Peyer's patch (tissue), 4 donors: ENCODE data around the gene SP6.

Source experiments
- POLR2A ChIP-seq, 2 donors: fragments of 450-650 bp; IDR thresholded peaks; one replicate each; pipeline ENCODE4 v1.5.1; 2017; ENCODE audit warnings: antibody characterized with exemption in 2 of 2, mild to moderate bottlenecking in 2 of 2, moderate library complexity in 2 of 2
- TF ChIP-seq, protein P1 (sequence below), 6 experiments: fragments of 450-650 bp in 4 of 6; fragments of 200-600 bp in 2 of 6; sonication (generic) in 1 of 6; IDR thresholded peaks; one replicate each; pipeline ENCODE4 v1.5.1; 2017 to 2019; ENCODE audit warnings: antibody characterized with exemption in 6 of 6, mild to moderate bottlenecking in 3 of 6, moderate library complexity in 1 of 6

GRCh38 chr17:47867813-47868533 lies 17.0 kb upstream of the SP6 start:
- TF ChIP-seq, protein P1, sequence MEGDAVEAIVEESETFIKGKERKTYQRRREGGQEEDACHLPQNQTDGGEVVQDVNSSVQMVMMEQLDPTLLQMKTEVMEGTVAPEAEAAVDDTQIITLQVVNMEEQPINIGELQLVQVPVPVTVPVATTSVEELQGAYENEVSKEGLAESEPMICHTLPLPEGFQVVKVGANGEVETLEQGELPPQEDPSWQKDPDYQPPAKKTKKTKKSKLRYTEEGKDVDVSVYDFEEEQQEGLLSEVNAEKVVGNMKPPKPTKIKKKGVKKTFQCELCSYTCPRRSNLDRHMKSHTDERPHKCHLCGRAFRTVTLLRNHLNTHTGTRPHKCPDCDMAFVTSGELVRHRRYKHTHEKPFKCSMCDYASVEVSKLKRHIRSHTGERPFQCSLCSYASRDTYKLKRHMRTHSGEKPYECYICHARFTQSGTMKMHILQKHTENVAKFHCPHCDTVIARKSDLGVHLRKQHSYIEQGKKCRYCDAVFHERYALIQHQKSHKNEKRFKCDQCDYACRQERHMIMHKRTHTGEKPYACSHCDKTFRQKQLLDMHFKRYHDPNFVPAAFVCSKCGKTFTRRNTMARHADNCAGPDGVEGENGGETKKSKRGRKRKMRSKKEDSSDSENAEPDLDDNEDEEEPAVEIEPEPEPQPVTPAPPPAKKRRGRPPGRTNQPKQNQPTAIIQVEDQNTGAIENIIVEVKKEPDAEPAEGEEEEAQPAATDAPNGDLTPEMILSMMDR (IDR thresholded peaks at IDR 0.05) = no peak
- no peak for TF ChIP-seq POLR2A (IDR thresholded peaks at IDR 0.05)
